ENCODE measurements around the gene SCNN1B. TPM values are rescaled to one million over a fixed set of nuclear protein-coding genes. Genes with fewer than 3 reads are reported as not detected.
"Not testable (repeated sequence)": the region's sequence is repeated elsewhere in the genome, so short reads cannot be mapped to it uniquely, and the experiment has no call there.

Gene SCNN1B
- polyA plus RNA-seq (2011; rRNA removed) (not detected in 2 replicates), polyA minus RNA-seq (2011; rRNA and poly(A)+ RNA removed) (not detected in 2 replicates)

DNA sequence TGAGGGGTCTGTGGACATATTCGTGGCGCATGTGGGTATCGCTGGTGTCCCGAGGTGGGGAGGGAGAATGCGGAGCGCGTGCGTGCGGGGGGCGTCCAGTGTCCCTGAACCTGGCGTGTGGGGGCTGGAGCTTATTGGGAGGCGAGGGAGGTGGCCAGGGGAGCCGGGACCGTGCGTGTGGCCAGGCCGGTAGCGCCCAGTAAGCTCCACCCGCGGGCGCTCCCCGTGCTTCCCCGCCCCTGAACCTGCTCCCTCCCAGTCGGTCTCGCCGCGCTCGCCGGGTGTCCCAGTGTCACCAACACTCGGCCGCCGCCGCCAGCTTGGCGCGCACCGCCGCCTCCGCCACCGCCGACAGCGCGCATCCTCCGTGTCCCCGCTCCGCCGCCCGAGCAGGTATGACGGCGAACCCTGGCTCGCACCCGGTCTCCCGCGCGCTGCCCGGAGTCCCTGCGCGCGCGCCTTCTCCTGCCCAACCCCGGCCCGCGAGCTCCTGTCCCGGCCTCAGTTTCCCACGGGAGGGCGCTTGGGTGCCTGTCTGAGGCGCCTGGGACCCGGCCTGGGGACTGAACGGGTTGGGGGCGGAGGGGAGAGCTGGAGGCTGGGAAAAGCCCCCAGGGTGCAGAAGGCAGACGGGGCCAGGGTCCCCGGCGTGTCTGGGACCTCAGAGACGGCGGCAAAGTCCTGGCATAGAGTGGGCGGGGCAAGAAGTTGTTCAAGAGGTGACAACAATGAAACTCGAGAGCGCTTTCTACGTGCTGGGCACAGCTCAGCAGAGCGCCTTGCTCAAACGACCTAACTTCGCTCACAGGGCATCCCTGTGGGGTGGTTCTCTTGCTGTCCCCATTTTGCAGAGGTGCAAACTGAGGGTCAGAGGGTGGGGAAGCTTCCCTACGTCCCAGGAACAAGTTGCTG lies at the start of gene SCNN1B:
Gene SCNN1B (plus strand): TSS at position 258 of the 912 bp plus-strand sequence. CDS start 46,298 bp downstream, outside the sequence.
- H3K27me3 ChIP-seq (ENCODE audit: control insufficient read depth, insufficient read depth, low read length), result peaks cover 17% of the 10 kb centered on the region
- DNase-seq (ENCODE audit: low read depth, low spot score), result no peak
- H3K4me3 ChIP-seq (ENCODE audit: low read depth, low read length), result no peak within 1 kb of the TSS
- H3K27ac ChIP-seq (ENCODE audit: low read depth, low read length), result no peak within 1 kb of the TSS
- CTCF ChIA-PET, result no interaction called here
- POLR2A ChIA-PET, result no interaction called here
- no peaks in the 10 kb centered on the region for H3K9me3 ChIP-seq (ENCODE audit: control insufficient read depth, insufficient read depth, low read length)
- TF ChIP-seq CTCF (IDR thresholded peaks at IDR 0.05; ENCODE audit: low read depth, low read length), result no peak

DNA sequence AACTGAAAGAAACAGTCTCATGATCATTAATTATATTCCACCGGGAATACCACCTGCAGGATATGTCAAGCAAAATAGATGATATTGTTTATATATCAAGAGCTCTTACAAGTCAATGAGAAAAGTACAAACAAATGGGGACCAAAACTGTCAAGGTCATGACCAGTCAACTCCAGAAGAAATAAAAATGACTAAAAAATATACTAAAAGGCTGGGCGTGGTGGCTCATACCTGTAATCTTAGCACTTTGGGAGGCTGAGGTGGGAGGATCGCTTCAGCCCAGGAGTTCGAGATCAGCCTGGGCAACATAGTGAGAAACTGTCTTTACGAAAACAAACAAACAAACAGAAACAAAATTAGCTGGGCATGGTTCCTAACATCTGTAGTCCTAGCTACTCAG lies 49.8 kb upstream of the SCNN1B start:
- Histone ChIP-seq H3K9me3 (ENCODE audit: control insufficient read depth, insufficient read depth, low read length) (no peaks in the 10 kb centered on the region), H3K27me3 (ENCODE audit: control insufficient read depth, insufficient read depth, low read length) (peaks cover 3% of the 10 kb centered on the region), H3K4me3 (ENCODE audit: low read depth, low read length) (no peak overlapping the region), H3K27ac (ENCODE audit: low read depth, low read length) (no peak overlapping the region)
- ChIA-PET POLR2A (no interaction called here), CTCF (no interaction called here)
- DNase-seq (ENCODE audit: low read depth, low spot score), result no peak
- no peak for TF ChIP-seq CTCF (IDR thresholded peaks at IDR 0.05; ENCODE audit: low read depth, low read length)

DNA sequence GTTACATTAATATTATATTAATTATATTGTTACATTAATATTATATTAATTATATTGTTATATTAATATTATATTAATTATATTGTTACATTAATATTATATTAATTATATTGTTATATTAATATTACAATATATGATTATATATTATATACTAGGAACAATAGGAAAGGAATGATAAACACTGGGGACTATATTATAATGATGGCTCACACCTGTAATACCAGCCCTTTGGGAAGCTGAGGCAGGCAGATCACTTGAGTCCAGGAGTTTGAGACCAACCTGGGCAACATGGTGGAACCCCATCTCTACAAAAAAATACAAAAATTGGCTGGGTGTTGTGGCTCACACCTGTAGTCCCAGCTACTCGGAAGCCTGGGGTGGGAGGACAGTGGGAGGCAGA lies 48.5 kb upstream of the SCNN1B start:
- H3K27me3 ChIP-seq (ENCODE audit: control insufficient read depth, insufficient read depth, low read length); DNase-seq (ENCODE audit: low read depth, low spot score); H3K9me3 ChIP-seq (ENCODE audit: control insufficient read depth, insufficient read depth, low read length); H3K27ac ChIP-seq (ENCODE audit: low read depth, low read length); POLR2A ChIA-PET; H3K4me3 ChIP-seq (ENCODE audit: low read depth, low read length); CTCF ChIA-PET: not testable (repeated sequence)

DNA sequence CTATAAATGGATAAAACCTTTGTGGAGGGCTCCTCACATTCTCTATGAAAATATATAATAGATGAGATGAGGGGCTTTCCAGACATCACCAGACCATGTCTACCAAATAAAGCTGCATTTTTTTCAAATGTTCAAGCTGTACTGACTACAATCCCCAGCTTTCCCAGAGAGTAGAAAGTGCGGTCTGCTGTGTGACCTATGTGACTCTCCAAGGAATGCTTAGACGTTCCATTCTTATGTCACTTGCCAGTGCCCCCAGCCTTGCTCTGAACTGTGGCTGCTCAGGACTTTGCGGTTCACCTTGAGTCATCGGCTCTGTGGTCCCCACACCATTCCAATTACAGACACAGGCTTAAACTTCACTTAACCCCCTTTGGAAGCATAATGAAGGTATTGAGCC lies 47.8 kb upstream of the SCNN1B start:
- POLR2A ChIA-PET, result no interaction called here
- no peak for DNase-seq (ENCODE audit: low read depth, low spot score)
- CTCF ChIA-PET, result no interaction called here

GRCh38 chr16:23255000-23255399 lies 47.1 kb upstream of the SCNN1B start:
- Histone ChIP-seq H3K4me3 (ENCODE audit: low read depth, low read length) (no peak overlapping the region), H3K9me3 (ENCODE audit: control insufficient read depth, insufficient read depth, low read length) (no peaks in the 10 kb centered on the region), H3K27me3 (ENCODE audit: control insufficient read depth, insufficient read depth, low read length) (peaks cover 3% of the 10 kb centered on the region), H3K27ac (ENCODE audit: low read depth, low read length) (no peak overlapping the region)
- ChIA-PET POLR2A (no interaction called here), CTCF (no interaction called here)
- DNase-seq (ENCODE audit: low read depth, low spot score), result no peak
- no peak for TF ChIP-seq CTCF (IDR thresholded peaks at IDR 0.05; ENCODE audit: low read depth, low read length)

More for the DNA sequence above, 47.8 kb upstream of the SCNN1B start:
- Histone ChIP-seq H3K27ac (ENCODE audit: low read depth, low read length) (no peak overlapping the region), H3K4me3 (ENCODE audit: low read depth, low read length) (no peak overlapping the region), H3K9me3 (ENCODE audit: control insufficient read depth, insufficient read depth, low read length) (no peaks in the 10 kb centered on the region), H3K27me3 (ENCODE audit: control insufficient read depth, insufficient read depth, low read length) (peaks cover 3% of the 10 kb centered on the region)
- no peak for TF ChIP-seq CTCF (IDR thresholded peaks at IDR 0.05; ENCODE audit: low read depth, low read length)
